ENCODE measurements around the gene SEZ6. TPM values are rescaled to one million over a fixed set of nuclear protein-coding genes. Genes with fewer than 3 reads are reported as not detected.

SEZ6 gene
- total RNA-seq, 1 experiment from 2014 or later, result not detected

GRCh38 chr17:29010586-29010985 is 4.8 kb upstream of the SEZ6 start:
- H3K36me3 ChIP-seq (ENCODE audit: low read depth, low read length), result no peaks in the 10 kb centered on the region
- ATAC-seq (no peak), DNase-seq (no peak)
- no peaks in the 10 kb centered on the region for H3K4me1 ChIP-seq (ENCODE audit: insufficient read depth, low read length)
- BruUV-seq (replicated peaks), result no TSS peak
- peaks cover 19% of the 10 kb centered on the region for H3K27me3 ChIP-seq (ENCODE audit: low read length)
- no peak overlapping the region for H3K4me2 ChIP-seq (ENCODE audit: low read length)
- TF ChIP-seq EZH2phosphoT487 (IDR thresholded peaks at IDR 0.05; ENCODE audit: borderline replicate concordance, low read length) (no peak), CTCF (conservative IDR thresholded peaks at IDR 0.05; ENCODE audit: low read depth, low read length) (no peak), EZH2 (IDR thresholded peaks at IDR 0.05; ENCODE audit: low read length, unreplicated experiment) (no peak)
- no peaks in the 10 kb centered on the region for H3K79me2 ChIP-seq (ENCODE audit: low read length)
- H3K9ac ChIP-seq (ENCODE audit: low read length), result no peak overlapping the region
- H2AFZ ChIP-seq (ENCODE audit: low read length), result no peak overlapping the region
- ChIA-PET POLR2A (ENCODE audit: unreplicated experiment) (no interaction called here), CTCF (no interaction called here)
- H3K27ac ChIP-seq (ENCODE audit: low read length), result no peak overlapping the region
- H3K9me2 ChIP-seq (replicated peaks; ENCODE audit: low read length), result no peaks in the 10 kb centered on the region
- intact Hi-C loops (cut with micrococcal nuclease), result no loop called here
- H3K4me3 ChIP-seq (ENCODE audit: low read length), result no peak overlapping the region
- no peaks in the 10 kb centered on the region for H3K9me3 ChIP-seq (ENCODE audit: low read length)
- no peaks in the 10 kb centered on the region for H4K20me1 ChIP-seq (ENCODE audit: low read length)
- no peaks in the 10 kb centered on the region for H3F3A ChIP-seq (ENCODE audit: low read length, unreplicated experiment)

GRCh38 chr17:29010129-29010528 is 4.3 kb upstream of the SEZ6 start:
- Histone ChIP-seq H3K9me2 (replicated peaks; ENCODE audit: low read length) (no peaks in the 10 kb centered on the region), H3K4me1 (ENCODE audit: insufficient read depth, low read length) (no peaks in the 10 kb centered on the region), H3F3A (ENCODE audit: low read length, unreplicated experiment) (no peaks in the 10 kb centered on the region), H3K9me3 (ENCODE audit: low read length) (no peaks in the 10 kb centered on the region), H3K27me3 (ENCODE audit: low read length) (peaks cover 16% of the 10 kb centered on the region), H2AFZ (ENCODE audit: low read length) (no peak overlapping the region), H3K4me2 (ENCODE audit: low read length) (no peak overlapping the region), H3K27ac (ENCODE audit: low read length) (no peak overlapping the region), H4K20me1 (ENCODE audit: low read length) (no peaks in the 10 kb centered on the region), H3K9ac (ENCODE audit: low read length) (no peak overlapping the region), H3K79me2 (ENCODE audit: low read length) (no peaks in the 10 kb centered on the region), H3K36me3 (ENCODE audit: low read depth, low read length) (no peaks in the 10 kb centered on the region), H3K4me3 (ENCODE audit: low read length) (no peak overlapping the region)
- no TSS peak for BruUV-seq (replicated peaks)
- DNase-seq (no peak), ATAC-seq (no peak)
- TF ChIP-seq EZH2phosphoT487 (IDR thresholded peaks at IDR 0.05; ENCODE audit: borderline replicate concordance, low read length), result no peak
- no peak for TF ChIP-seq CTCF (conservative IDR thresholded peaks at IDR 0.05; ENCODE audit: low read depth, low read length)
- no peak for TF ChIP-seq EZH2 (IDR thresholded peaks at IDR 0.05; ENCODE audit: low read length, unreplicated experiment)
- intact Hi-C loops (cut with micrococcal nuclease), result no loop called here
- ChIA-PET CTCF (no interaction called here), POLR2A (ENCODE audit: unreplicated experiment) (no interaction called here)

GRCh38 chr17:29008591-29008990 is 2.8 kb upstream of the SEZ6 start:
- no peak for ATAC-seq
- ChIA-PET POLR2A (ENCODE audit: unreplicated experiment) (no interaction called here), CTCF (no interaction called here)
- intact Hi-C loops (cut with micrococcal nuclease), result no loop called here
- DNase-seq, result no peak
- no peaks in the 10 kb centered on the region for H3K9me3 ChIP-seq (ENCODE audit: low read length)
- H3F3A ChIP-seq (ENCODE audit: low read length, unreplicated experiment), result no peaks in the 10 kb centered on the region
- H3K9me2 ChIP-seq (replicated peaks; ENCODE audit: low read length), result no peaks in the 10 kb centered on the region
- BruUV-seq (replicated peaks), result no TSS peak
- H2AFZ ChIP-seq (ENCODE audit: low read length), result no peak overlapping the region
- no peak overlapping the region for H3K4me3 ChIP-seq (ENCODE audit: low read length)
- no peak overlapping the region for H3K4me2 ChIP-seq (ENCODE audit: low read length)
- no peak for TF ChIP-seq CTCF (conservative IDR thresholded peaks at IDR 0.05; ENCODE audit: low read depth, low read length)
- H3K36me3 ChIP-seq (ENCODE audit: low read depth, low read length), result no peaks in the 10 kb centered on the region
- no peaks in the 10 kb centered on the region for H4K20me1 ChIP-seq (ENCODE audit: low read length)
- H3K79me2 ChIP-seq (ENCODE audit: low read length), result no peaks in the 10 kb centered on the region
- H3K27ac ChIP-seq (ENCODE audit: low read length), result no peak overlapping the region
- peaks cover 10% of the 10 kb centered on the region for H3K27me3 ChIP-seq (ENCODE audit: low read length)
- H3K4me1 ChIP-seq (ENCODE audit: insufficient read depth, low read length), result no peaks in the 10 kb centered on the region
- H3K9ac ChIP-seq (ENCODE audit: low read length), result no peak overlapping the region
